NCI-H2107 treated with DMSO at 0.1 percent for 48 hours (cell line): Measurements from ENCODE around the gene CXCL11.
A peak's percentile ranks its signal among the peaks of the same experiment; 100 is the strongest.
"Not testable (repeated sequence)": the region's sequence is repeated elsewhere in the genome, so short reads cannot be mapped to it uniquely, and the experiment has no call there.

Experiments
- DNase-seq: peaks from one replicate; lab custom pipeline; 2025; ENCODE audit not compliant: unreplicated experiment; lab: John Stamatoyannopoulos, UW

CXCL11 gene

DNA sequence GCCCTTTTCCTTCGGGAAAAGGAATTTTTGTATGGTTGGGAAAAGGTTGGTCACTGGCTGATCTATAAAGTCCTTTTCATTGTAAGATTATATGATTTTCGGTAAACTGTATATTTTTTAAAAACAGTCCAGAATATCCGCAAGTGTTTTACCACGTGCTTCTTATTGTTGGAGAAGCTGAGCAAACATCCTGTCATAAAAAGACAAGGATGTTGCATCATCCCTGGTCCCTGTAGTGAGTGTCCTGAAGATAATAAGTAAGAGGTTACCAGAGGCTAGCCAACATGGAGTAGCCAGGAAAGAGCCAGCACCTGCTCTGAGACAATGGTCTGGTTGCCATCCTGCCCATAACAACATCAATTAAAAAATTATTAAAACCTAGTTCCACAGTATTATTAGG lies 33.7 kb downstream of the CXCL11 start:
- DNase-seq: no peak

DNA sequence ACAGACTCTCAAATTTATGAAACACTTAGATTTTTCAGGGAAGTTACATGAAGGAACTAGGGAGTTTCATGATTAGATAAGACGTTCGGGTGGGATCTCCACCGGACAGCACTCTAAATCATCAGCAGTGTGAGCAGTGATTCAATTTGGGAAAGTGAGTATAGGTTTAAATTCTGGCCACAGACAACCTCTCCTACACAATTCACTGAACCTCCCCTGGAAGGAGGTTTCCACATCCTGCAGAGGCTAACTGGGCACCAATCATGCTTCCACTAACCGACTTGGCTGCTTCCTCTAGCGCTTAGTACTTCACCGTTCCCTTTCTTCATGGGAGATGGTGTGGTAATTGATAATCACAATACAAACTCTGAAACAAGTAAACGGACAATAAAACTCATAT lies 34.2 kb downstream of the CXCL11 start:
- no peak for DNase-seq

DNA sequence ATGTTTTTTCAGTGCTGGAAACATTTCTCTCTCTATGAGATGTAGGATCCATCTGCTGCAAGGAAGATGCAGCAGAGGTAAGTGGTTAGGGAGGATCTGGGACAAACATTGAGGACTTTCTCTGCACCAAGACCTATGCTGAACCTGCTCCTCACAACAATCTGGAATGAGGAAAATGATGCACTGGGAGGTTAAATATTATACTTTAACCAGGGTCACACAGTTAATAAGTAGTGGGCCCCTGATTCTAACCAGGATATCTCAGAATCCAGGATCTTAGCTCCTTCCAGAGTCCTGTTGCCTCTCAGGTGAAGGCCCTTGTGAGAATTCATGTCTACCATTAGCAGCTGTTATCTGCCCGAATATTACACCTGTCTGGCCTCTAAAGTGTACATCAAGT lies 35.6 kb downstream of the CXCL11 start:
- DNase-seq: no peak

- DNase-seq: not testable (repeated sequence)
Observed at GRCh38 chr4:75998525-75999147, 37.2 kb downstream of the CXCL11 start.

- DNase-seq: no peak
Observed at GRCh38 chr4:75997946-75998345, 37.9 kb downstream of the CXCL11 start.

DNA sequence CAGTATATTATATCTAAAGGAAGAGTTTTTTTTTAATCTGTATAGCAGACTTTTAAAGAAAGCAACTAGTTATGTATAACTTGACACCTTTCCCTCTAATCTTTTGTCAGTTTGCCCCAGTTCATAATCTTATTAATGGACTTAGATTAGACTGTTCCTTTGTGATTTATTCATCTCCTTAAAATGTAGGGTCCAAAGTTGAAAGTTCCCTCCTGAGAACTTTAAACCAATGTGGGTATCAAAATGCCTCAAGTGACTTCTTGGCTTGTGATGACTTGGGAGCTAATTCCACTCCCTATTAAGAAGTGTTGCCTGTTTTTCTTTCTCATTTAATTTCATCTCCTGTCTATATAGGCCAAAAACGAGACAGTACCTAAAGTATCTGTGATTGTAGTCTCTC lies 38.8 kb downstream of the CXCL11 start:
- DNase-seq: no peak

DNA sequence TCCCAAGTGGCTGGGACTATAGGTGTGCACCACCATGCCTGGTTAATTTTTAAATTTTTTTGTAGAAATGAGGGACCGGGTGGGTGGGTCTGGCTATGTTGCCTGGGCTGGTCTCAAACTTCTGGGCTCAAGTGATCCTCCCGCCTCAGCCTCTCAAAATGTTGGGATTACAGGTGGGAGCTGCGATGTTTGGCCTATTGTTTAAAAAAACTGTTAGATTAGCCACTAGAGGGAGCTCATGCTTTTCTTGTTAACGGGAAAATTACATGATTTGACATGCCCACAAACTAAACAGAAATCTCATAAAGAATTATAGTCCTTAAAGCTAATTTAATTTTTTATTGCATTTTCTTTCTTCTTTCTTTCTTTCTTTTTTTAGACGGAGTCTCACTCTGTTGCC lies 40.1 kb downstream of the CXCL11 start:
- DNase-seq: peak; percentile 60

- no peak for DNase-seq
Observed at GRCh38 chr4:75992462-75992861, 43.4 kb downstream of the CXCL11 start.

- no peak for DNase-seq
Observed at GRCh38 chr4:75989846-75990528, 45.9 kb downstream of the CXCL11 start.

DNA sequence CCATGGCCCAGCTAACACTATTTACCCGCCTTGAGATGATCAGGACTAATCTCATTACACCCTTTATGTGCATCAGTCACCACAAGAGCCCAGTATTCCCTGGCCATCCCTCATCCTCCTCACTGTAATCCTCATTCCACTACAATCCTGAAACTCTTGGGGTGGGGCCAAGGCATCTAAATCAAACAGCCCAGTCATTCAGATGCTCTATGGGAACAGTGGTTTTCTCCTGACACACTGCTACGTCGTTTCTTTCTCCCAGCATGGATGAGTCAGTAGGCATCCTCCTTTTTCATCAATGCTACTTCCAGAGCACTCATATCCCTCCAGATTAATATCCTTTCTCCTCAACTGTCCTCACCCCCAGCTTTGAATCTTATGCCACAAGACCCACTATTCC lies 50.8 kb downstream of the CXCL11 start:
- no peak for DNase-seq
